ENCODE data around the gene KRTAP5-9. TPM values are rescaled to one million over a fixed set of nuclear protein-coding genes. Genes with fewer than 3 reads are reported as not detected.
"Not testable (repeated sequence)": the region's sequence is repeated elsewhere in the genome, so short reads cannot be mapped to it uniquely, and the experiment has no call there.

KRTAP5-9 gene
- total RNA-seq, 4 donors from 2014 or later, result 0.37 TPM; not detected in 3

GRCh38 chr11:71564430-71564829, 16.2 kb downstream of the KRTAP5-9 start:
- no peak for ATAC-seq (ENCODE audit: low FRiP score)
- no peak for DNase-seq (ENCODE audit: low spot score)
- TF ChIP-seq CTCF (IDR thresholded peaks at IDR 0.05), result no peak

GRCh38 chr11:71565263-71565662, 17.0 kb downstream of the KRTAP5-9 start, which contains the start of gene KRTAP5-10:
Gene KRTAP5-10, plus strand, starts transcription at chr11:71565563. Its CDS starts 25 bp downstream, at chr11:71565588.
- DNase-seq (ENCODE audit: low spot score) (no peak), ATAC-seq (ENCODE audit: low FRiP score) (no peak)
- TF ChIP-seq CTCF (IDR thresholded peaks at IDR 0.05), result no peak

- TF ChIP-seq CTCF (IDR thresholded peaks at IDR 0.05), result no peak
- no peak for ATAC-seq (ENCODE audit: low FRiP score)
- no peak for DNase-seq (ENCODE audit: low spot score)
Measured at GRCh38 chr11:71566081-71566620, 17.9 kb downstream of the KRTAP5-9 start.

- ATAC-seq (ENCODE audit: low FRiP score); DNase-seq (ENCODE audit: low spot score): not testable (repeated sequence)
Measured at GRCh38 chr11:71566626-71567599, 18.7 kb downstream of the KRTAP5-9 start.

GRCh38 chr11:71567633-71568032, 19.4 kb downstream of the KRTAP5-9 start:
- DNase-seq (ENCODE audit: low spot score); ATAC-seq (ENCODE audit: low FRiP score): not testable (repeated sequence)

GRCh38 chr11:71568704-71569349, 20.6 kb downstream of the KRTAP5-9 start:
- ATAC-seq (ENCODE audit: low FRiP score), result no peak
- no peak for TF ChIP-seq CTCF (IDR thresholded peaks at IDR 0.05)
- no peak for DNase-seq (ENCODE audit: low spot score)

- not testable (repeated sequence) for ATAC-seq (ENCODE audit: low FRiP score); DNase-seq (ENCODE audit: low spot score)
Measured at GRCh38 chr11:71571101-71571850, 23.1 kb downstream of the KRTAP5-9 start.

GRCh38 chr11:71572811-71573210, 24.6 kb downstream of the KRTAP5-9 start:
- DNase-seq (ENCODE audit: low spot score) (no peak), ATAC-seq (ENCODE audit: low FRiP score) (no peak)
- no peak for TF ChIP-seq CTCF (IDR thresholded peaks at IDR 0.05)

Data from omental fat pad (tissue), 4 donors.